ENCODE measurements around the gene PROX1.

The PROX1 gene

DNA sequence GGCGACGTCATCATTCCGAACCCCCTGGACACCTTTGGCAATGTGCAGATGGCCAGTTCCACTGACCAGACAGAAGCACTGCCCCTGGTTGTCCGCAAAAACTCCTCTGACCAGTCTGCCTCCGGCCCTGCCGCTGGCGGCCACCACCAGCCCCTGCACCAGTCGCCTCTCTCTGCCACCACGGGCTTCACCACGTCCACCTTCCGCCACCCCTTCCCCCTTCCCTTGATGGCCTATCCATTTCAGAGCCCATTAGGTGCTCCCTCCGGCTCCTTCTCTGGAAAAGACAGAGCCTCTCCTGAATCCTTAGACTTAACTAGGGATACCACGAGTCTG lies 10.0 kb downstream of the PROX1 start:
- H3K4me3 ChIP-seq (ENCODE audit: low read depth, low read length) = no peak overlapping the region
- TF ChIP-seq, protein P1, sequence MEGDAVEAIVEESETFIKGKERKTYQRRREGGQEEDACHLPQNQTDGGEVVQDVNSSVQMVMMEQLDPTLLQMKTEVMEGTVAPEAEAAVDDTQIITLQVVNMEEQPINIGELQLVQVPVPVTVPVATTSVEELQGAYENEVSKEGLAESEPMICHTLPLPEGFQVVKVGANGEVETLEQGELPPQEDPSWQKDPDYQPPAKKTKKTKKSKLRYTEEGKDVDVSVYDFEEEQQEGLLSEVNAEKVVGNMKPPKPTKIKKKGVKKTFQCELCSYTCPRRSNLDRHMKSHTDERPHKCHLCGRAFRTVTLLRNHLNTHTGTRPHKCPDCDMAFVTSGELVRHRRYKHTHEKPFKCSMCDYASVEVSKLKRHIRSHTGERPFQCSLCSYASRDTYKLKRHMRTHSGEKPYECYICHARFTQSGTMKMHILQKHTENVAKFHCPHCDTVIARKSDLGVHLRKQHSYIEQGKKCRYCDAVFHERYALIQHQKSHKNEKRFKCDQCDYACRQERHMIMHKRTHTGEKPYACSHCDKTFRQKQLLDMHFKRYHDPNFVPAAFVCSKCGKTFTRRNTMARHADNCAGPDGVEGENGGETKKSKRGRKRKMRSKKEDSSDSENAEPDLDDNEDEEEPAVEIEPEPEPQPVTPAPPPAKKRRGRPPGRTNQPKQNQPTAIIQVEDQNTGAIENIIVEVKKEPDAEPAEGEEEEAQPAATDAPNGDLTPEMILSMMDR (IDR thresholded peaks at IDR 0.05; ENCODE audit: borderline replicate concordance, insufficient read depth, low read depth, low read length) = no peak

DNA sequence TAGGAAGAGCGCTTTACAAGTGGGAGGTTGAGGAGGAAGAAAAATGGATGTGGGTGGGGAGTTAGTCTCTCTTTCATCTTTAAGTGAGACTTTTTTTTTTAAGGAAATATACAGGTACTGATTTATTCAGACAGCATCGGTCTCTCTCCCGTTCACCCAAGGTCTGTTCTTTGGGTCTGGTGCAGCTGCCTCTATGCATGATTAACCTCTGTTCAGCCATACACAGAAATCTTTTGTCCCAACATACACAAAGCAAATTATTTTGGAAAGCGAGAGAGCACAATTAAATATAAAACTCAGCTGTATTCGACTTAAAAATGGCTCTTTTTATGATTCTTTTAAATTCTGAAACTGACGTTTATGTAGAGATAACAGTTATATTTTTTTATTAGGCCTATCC lies 11.0 kb downstream of the PROX1 start:
- TF ChIP-seq, protein P1 (IDR thresholded peaks at IDR 0.05; ENCODE audit: borderline replicate concordance, insufficient read depth, low read depth, low read length) = no peak
- H3K4me3 ChIP-seq (ENCODE audit: low read depth, low read length) = no peak overlapping the region

DNA sequence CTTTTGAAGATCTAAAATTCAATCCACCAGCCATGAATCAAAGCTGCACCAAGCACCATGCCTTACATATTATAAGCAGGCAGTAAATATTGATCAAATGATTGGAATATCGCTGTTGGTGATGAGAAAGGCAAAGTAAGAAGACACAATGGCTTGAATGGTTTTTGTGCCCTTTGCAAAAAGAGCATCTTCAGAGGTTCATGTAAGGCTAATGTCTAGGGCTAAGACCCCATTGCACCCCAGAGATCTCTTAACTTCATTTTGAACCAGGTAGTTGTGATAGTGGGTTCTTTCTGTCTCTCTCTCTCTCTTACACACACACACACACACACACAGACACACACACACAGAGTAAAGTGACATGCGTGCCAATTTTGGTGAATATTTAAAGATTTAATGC lies 12.0 kb downstream of the PROX1 start:
- H3K4me3 ChIP-seq (ENCODE audit: low read depth, low read length) = no peak overlapping the region
- TF ChIP-seq, protein P1 (IDR thresholded peaks at IDR 0.05; ENCODE audit: borderline replicate concordance, insufficient read depth, low read depth, low read length) = no peak

DNA sequence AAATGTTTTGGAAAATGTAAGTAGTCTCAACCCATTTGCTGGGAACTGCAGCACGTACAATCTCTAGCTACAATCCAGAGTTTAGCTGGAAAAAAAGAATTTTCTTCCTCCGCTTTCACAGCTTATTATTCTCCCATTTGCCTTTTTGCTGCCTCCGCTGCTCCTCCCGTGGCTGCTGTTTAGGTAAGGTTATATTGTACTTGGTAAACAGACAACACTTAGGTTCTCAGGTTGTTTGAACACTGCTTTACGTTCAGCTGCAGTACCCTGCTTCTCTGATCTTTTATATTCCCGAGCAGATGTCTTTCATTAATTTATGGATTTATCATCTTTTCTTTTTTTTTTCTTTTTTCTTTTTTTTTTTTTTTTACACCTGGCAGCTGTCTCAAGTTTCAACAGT lies 14.3 kb downstream of the PROX1 start:
- no peak overlapping the region for H3K4me3 ChIP-seq (ENCODE audit: low read depth, low read length)
- TF ChIP-seq, protein P1 (IDR thresholded peaks at IDR 0.05; ENCODE audit: borderline replicate concordance, insufficient read depth, low read depth, low read length) = no peak

DNA sequence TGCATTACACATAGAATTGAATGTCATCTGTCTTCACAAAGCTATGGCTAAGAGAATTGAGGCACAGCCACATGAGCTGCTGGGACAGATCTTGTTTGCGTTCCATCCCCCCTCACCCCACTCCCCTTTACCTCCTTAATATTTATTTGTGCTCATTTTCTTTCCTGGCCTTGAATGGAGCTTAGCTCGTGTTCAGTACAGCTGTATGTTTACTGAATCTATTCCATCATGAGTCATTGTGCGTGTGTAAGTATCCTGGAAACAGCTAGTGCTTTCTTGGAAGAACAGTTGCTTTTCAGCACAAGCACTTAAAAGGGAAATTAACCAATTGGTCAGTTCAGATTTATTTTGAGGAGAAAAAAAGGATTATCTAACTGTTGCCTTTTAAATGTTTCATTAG lies 14.7 kb downstream of the PROX1 start:
- TF ChIP-seq, protein P1 (IDR thresholded peaks at IDR 0.05; ENCODE audit: borderline replicate concordance, insufficient read depth, low read depth, low read length) = no peak

DNA sequence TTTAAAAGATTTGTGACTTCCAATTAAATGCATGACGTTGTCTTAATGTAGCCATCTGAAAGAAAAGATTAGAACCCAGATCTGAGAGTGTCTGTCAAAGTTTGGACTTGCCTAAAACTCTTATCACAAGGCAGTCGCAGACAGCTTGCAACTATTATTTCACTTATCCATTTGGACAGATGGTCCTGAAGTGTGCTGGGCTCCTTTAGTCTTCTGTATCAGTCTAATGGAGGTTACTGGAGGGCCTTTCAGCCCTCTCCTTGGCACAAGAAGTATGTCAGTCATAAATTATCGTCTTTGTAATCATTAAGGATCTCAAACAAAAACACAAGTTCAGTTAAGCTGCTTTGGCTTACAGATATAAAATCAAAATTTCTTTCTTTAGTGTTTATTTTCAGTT lies 15.5 kb downstream of the PROX1 start:
- no peak overlapping the region for H3K4me3 ChIP-seq (ENCODE audit: low read depth, low read length)
- TF ChIP-seq, protein P1 (IDR thresholded peaks at IDR 0.05; ENCODE audit: borderline replicate concordance, insufficient read depth, low read depth, low read length) = no peak

More for the DNA sequence above, 14.7 kb downstream of the PROX1 start:
- no peak overlapping the region for H3K4me3 ChIP-seq (ENCODE audit: low read depth, low read length)

DNA sequence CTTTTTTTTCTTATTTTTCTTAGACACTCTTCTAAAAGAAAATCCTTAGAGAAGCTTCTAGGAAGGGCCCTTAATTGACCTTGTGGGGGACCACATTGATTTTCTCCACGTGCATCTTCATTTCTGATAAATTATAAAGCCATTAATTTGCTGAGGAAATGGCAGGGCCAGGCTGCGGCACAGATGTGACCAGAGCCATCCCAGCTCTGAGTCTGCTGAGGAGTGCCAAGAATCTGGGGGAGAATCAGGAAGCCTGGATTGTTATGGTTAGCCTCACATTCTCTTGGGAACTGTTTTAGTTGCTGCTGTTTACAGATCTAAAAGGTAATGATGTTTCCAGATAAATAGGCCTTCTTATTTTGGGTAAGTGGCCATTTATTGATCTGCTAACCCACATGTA lies 16.2 kb downstream of the PROX1 start:
- H3K4me3 ChIP-seq (ENCODE audit: low read depth, low read length) = no peak overlapping the region
- TF ChIP-seq, protein P1 (IDR thresholded peaks at IDR 0.05; ENCODE audit: borderline replicate concordance, insufficient read depth, low read depth, low read length) = no peak
